ENCODE data around the gene HSPG2. TPM values are rescaled to one million over a fixed set of nuclear protein-coding genes. Genes with fewer than 3 reads are reported as not detected.

Gene HSPG2
- total RNA-seq, 1 donor from 2014 or later, result 257 TPM

DNA sequence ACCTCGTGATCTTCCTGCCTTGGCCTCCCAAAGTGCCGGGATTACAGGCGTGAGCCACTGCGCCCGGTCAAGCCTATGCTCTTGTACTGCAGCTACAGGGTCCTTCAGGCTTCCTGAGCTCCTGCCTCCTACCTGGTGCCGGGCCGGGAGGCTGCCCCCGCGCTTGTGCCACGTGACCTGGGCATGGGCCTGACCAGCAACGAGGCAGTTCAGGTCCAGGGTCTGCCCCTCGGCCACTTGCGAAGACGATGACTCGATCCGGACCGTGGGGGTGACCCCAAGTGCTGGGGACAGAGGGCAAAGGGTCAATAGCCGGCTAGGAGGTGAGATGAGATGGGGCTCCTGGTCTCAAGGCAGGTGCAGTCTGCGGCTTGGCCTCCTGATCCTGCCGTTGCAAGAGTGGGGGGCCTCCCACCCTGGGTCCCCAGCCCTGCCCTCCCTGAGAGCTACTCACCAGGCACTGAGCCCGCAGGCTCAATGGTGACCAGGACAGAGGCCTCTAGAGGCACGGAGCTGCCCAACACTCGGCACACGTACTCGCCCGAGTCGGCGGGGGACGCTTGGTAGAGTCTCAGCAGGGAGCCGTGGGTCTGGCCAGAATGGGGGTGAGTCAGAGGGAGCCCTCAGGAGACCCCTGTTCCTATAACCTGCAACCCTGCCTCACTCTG is 87.1 kb downstream of the HSPG2 start:
- Histone ChIP-seq H3K9me3 (replicated peaks) (no peaks in the 10 kb centered on the region), H3K27me3 (ENCODE audit: low read depth) (no peaks in the 10 kb centered on the region), H3K4me3 (no peak overlapping the region), H3K27ac (replicated peaks) (no peak overlapping the region), H3K4me1 (no peaks in the 10 kb centered on the region), H3K36me3 (peaks cover 100% of the 10 kb centered on the region)
- no peak for DNase-seq
- TF ChIP-seq, protein P1, sequence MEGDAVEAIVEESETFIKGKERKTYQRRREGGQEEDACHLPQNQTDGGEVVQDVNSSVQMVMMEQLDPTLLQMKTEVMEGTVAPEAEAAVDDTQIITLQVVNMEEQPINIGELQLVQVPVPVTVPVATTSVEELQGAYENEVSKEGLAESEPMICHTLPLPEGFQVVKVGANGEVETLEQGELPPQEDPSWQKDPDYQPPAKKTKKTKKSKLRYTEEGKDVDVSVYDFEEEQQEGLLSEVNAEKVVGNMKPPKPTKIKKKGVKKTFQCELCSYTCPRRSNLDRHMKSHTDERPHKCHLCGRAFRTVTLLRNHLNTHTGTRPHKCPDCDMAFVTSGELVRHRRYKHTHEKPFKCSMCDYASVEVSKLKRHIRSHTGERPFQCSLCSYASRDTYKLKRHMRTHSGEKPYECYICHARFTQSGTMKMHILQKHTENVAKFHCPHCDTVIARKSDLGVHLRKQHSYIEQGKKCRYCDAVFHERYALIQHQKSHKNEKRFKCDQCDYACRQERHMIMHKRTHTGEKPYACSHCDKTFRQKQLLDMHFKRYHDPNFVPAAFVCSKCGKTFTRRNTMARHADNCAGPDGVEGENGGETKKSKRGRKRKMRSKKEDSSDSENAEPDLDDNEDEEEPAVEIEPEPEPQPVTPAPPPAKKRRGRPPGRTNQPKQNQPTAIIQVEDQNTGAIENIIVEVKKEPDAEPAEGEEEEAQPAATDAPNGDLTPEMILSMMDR (IDR thresholded peaks at IDR 0.05; ENCODE audit: borderline replicate concordance), result no peak
- intact Hi-C loops (cut with micrococcal nuclease), result no loop called here

DNA sequence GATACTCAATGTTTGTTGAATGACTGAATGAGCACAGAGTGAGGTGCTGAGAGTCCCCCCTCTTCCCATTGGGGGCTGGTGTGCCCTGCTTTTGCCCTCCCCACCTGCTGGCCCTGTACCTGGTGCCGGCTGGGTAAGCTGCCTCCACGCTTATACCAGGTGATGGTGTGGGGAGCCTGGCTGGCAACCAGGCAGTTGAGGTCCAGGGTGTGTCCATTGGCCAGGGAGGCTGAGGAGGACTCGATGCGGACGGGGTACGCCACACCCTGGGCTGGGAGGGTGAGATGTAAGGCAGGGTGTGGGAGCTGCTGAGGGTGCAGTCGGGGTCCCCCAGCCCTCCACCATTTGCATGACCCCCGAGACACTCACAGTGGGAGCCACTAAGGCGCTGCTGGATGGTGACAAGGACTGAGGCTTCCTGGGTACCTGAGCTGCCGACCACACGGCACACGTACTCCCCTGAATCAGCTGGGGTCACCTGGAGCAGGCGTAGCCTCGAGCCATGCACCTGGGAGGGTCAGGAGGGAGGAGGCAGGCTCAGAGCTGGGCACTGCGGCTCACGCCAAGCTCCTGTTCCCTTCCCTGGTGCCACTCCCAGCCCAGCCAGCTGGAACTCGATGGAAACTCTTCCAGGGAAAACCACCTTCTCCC is 88.5 kb downstream of the HSPG2 start:
- H3K27ac ChIP-seq (replicated peaks), result no peak overlapping the region
- H3K4me1 ChIP-seq, result no peaks in the 10 kb centered on the region
- TF ChIP-seq, protein P1 (IDR thresholded peaks at IDR 0.05; ENCODE audit: borderline replicate concordance), result no peak
- intact Hi-C loops (cut with micrococcal nuclease), result no loop called here
- no peaks in the 10 kb centered on the region for H3K27me3 ChIP-seq (ENCODE audit: low read depth)
- no peak for DNase-seq
- H3K36me3 ChIP-seq, result peaks cover 100% of the 10 kb centered on the region
- H3K4me3 ChIP-seq, result no peak overlapping the region
- H3K9me3 ChIP-seq (replicated peaks), result no peaks in the 10 kb centered on the region

DNA sequence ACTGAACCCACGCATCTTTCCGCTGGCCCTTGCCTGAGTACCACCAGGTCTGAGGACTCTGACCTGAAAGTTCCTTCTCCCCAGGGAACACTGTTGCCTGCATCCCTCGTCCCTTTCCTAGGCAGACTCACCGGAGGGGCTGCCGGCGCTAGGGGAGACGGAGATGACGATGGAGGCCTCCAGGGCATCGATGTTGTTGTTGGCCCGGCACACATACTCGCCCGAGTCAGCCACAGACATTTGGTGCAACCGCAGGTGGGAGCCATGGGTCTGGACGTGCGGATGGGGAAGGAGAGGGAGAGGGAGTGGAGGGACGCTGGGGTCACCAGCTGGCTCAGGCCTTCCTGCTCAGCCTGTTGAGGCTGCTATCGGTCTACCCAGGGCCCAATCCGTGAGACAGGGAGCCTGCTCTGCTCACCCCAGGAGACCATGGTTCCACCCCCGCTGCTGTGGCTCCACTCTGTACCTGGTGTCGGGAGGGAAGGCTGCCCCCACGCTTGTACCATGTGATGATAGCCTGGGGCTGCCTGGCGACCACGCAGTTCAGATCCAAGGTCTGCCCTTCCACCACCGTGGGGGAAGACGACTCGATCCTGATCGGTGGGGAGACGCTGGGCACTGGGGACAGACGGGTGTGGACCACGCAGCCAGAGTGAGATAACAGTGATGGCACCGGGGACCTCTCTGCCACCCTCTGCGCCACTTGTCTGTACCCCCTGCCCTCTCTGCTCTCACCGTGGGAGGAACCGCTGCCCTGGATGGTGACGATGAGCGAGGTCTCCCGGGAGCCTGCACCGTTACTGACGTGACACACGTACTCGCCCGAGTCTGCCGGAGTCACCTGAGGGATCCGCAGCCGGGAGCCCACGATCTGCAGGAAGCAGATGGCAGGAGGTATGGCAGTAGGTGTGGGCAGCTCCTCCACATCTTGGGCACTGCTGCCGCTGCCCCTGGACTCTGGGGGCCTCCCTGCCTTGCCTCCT is 89.6 kb downstream of the HSPG2 start:
- Histone ChIP-seq H3K4me1 (no peaks in the 10 kb centered on the region), H3K9me3 (replicated peaks) (no peaks in the 10 kb centered on the region), H3K36me3 (peaks cover 100% of the 10 kb centered on the region), H3K4me3 (no peak overlapping the region), H3K27me3 (ENCODE audit: low read depth) (no peaks in the 10 kb centered on the region), H3K27ac (replicated peaks) (no peak overlapping the region)
- no peak for DNase-seq
- intact Hi-C loops (cut with micrococcal nuclease), result no loop called here
- TF ChIP-seq, protein P1 (IDR thresholded peaks at IDR 0.05; ENCODE audit: borderline replicate concordance), result no peak

DNA sequence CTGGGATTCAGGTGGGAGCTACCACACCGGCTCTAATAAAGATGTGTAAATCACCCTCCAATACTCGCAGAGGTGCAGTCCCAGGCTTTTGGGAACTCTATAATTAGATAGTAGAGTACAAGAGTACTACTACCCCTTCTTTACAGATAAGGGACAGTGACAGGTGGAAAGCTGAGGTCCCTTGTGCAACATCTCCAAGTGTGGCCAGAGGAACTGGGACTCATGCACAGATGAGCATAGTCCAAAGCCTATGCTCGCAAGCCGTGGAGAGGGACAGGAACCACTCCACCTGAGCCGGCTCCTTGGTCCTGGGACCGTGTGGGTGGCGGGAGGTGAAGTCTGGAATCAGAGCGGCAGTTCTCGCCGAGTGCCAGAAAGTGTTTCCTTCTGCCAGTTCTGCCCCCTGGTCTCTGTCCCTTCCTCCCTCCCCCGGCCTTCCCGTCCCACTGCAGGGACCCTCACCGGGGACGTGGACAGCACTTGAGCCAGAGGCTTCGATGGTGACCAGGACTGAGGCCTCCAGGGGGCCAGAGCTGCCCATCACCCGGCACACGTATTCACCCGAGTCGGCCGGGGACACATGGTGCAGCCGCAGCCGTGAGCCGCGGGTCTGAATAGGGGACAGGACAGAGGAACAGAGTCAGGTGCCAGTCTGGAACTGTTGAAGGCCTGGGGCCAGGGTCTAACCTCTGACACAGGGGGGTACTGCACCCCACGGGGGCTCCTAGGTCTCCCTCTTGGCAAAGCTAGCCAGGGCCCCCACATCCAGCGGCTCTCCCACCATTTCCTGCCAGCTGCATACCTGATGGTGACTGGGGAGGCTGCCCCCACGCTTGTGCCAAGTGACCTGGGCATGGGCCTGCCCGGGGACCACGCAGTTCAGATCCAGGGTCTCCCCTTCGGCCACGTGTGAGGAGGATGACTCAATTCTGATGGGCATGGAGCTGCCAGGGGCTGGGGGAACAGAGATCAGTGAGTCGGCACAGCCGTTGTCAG is 91.2 kb downstream of the HSPG2 start:
- H3K9me3 ChIP-seq (replicated peaks), result no peaks in the 10 kb centered on the region
- intact Hi-C loops (cut with micrococcal nuclease), result no loop called here
- no peaks in the 10 kb centered on the region for H3K27me3 ChIP-seq (ENCODE audit: low read depth)
- DNase-seq, result no peak
- TF ChIP-seq, protein P1 (IDR thresholded peaks at IDR 0.05; ENCODE audit: borderline replicate concordance), result no peak
- no peak overlapping the region for H3K4me3 ChIP-seq
- H3K4me1 ChIP-seq, result no peaks in the 10 kb centered on the region
- H3K36me3 ChIP-seq, result peaks cover 100% of the 10 kb centered on the region
- no peak overlapping the region for H3K27ac ChIP-seq (replicated peaks)

All from left ventricle myocardium inferior (tissue), 1 donor.